ENCODE results near the gene SLC44A1. TPM values are rescaled to one million over a fixed set of nuclear protein-coding genes. Genes with fewer than 3 reads are reported as not detected.

The SLC44A1 gene
- total RNA-seq (2014; rRNA removed; shearing (Covaris generic)): 46.1 and 55.4 TPM in 2 replicates

DNA sequence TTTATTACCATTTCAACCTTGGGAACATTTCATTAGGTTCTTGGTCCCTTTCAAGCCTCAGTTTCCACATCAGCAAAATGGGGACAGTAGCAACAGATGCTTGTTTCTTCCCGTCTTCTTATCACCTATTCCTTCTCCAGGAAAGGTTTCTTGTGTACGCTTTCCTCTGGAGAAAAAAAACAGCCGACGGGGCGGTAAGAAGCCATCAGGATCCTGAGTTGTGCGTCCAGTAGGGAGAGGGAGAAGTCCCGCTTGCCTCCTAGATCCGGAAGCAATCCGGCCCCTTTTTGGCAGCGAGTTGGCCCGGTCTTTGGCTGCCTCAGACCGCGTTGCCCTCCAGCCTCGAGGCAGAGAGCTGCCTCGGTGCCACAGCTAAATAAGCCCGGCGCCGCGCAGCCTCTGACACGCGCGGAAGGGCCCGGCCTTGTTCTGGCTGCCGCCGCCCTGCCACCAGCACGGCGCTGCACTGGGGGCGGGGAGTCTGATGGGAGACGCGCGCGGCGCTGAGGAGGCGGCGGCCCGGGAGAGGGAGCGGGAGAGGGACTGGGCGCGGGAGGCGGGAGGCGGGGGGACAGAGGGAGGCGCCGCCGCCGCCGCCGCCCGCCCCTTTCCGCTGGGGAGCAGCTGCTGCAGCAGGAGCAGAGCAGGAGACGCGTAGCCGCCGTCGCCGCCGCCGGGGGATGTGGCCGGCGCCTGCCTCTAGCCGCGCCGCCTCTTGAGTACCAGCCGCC is at the start of gene SLC44A1:
Gene SLC44A1, plus strand, starts transcription at position 649 of the 731 bp plus-strand sequence. CDS start 218 bp downstream, outside the sequence.
- DNase-seq (ENCODE audit: low read depth): peak; percentile 96

DNA sequence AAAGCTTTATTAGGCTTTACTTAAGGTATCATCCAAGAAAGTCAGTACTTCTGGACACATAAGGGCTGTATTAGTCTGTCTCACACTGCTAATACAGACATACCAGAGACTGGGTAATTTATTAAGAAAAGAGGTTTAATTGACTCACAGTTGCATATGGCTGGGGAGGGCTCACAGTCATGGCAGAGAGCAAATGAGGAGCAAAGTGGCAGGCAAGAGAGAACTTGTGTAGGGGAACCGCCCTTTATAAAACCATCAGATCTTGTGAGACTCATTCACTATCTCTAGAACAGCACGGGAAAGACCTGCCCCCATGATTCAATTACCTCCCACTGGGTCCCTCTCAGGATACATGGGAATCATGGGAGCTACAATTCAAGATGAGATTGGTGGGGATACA is 49.2 kb upstream of the SLC44A1 start:
- DNase-seq (ENCODE audit: low read depth): no peak

DNA sequence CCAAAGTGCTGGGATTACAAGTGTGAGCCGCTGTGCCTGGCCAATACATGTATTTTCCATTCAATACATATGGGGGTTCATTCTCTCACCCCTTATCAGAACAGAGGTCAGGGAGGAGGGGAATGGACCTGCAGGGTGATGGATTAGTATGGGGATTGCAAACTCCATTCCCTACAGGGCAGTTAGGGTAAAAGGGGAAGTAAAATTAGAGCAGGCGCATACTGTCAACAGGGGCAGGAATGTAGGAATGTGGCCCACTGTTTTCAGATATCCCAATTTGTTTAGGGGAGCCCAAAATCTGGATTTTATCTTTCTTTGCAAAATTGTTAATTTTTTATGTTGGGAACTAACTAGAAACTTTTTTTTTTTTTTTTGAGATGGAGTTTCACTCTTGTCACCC is 46.4 kb upstream of the SLC44A1 start:
- DNase-seq (ENCODE audit: low read depth): no peak

DNA sequence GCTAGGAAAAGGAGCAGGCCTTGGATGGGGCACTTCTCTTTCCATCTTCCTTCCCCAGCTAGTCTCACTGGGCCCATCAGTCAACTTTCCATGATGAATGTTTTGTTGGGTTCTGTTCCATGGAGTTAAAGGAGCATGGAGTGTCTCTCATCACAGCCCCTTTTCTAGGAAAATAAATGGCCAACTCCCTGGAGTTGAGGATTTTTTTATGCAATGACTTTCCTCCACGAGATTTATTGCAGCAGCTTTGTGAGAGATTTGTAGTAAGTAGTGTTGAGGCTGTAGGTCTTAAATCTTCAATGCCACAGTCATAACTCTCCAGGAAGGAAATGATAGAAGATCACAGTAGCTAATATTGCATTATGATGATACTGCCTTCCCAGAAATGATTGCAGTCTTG is 45.6 kb upstream of the SLC44A1 start:
- no peak for DNase-seq (ENCODE audit: low read depth)

DNA sequence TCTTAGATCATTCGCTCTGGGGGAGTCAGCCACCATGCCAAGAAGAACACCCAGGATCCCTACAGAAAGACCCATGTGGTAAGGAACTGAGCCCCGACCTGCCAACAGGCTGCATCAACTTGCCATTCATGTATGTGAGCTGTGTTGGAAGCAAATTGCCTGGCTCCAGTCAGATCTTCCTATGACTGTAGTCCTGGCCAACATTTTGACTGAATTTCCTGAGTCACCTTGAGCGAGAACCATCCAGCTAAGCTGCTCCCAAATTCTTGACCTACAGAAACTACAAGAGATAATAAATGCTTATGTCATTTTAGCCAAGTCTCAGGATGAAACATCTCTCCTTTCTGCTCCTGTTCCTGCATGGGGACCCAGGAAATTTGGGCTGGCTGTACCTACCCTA is 40.0 kb upstream of the SLC44A1 start:
- no peak for DNase-seq (ENCODE audit: low read depth)

DNA sequence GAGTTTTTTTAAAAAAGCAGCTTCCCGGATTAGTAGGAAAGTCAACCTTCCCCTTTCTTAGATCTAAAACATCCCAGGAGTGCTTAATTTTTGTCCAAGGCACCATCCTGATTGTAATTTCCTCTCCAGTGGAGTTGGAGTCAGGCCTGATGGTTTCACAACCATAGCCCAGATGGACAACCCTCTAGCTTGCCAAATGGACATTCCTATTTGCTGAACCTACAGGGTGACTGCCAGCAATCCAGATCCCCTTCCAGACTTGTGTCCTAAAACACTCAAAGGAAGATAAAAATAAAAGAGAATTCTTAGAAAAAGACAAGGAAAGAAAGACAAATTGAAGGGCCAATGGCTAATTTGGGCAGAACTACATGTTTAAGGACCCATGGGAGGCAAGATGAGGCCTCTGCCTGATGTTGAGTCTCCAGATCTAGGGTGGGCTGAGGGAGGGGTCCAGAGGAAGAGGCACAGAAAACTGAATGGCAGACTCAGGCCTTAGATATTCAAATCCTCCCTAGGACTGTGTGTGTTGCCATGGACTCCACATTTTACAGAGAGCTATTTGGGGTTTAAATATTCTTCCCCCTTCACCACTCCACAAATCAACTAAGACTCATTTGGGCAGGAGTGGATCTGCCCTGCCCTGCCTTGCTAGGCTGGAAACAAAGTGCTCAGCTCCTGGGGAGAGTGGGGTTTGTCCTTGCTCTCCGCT is 38.5 kb upstream of the SLC44A1 start:
- peak; percentile 34 for DNase-seq (ENCODE audit: low read depth)

DNA sequence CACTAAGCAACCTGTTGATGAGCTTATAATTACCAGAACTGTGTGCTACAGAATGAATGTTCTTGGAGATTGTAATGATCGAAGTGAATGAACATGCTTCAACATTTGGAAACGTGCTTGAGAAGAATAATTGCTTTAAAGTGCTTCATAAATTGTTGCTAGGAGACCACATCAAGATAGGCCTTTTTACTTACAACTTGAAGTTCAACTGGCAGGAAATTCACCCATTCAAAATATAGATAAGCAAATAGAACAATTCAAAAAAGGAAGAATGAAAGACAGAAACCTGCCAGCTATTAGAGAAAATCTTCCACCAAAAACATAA is 38.0 kb upstream of the SLC44A1 start:
- DNase-seq (ENCODE audit: low read depth): no peak

DNA sequence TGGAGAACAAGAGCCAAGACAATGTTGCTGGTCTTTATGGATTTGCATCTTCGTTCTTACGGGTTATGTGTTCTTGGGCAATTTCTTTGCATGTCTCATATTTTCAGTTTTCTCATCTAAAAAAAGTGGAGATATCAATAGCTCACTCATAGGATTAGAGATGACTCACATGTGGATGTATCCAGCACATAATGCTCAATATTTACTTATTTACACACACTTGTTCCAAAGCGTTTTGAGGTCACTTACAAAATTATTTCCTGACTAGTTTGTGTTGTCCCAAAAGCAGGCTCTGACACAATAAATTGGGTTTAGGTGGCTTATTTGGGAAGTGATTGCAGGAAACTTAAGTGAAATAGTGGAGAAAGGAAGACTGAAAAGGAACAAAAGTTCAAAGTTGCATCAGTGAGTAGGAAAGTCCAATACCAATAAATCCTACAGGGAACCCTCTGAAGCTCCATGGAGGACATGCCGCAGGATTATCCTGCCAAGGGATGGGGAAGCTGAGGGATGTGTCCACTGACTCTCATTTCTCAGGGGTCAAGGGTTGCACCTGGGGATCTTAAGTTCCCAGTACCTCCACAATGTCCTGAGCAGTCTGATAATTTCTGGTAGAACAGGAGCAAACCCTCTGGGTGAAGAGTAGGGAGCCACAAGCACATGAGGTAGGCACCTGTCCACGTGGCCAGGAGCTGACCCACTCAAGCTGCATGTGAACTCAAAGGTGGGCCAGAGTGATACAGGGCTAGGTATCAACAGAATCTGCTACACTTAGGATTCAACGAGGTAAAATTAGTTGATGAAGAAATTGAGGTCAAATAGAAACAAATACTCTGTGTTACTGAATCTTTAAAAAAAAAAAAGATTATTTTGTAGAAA is 37.4 kb upstream of the SLC44A1 start:
- no peak for DNase-seq (ENCODE audit: low read depth)

DNA sequence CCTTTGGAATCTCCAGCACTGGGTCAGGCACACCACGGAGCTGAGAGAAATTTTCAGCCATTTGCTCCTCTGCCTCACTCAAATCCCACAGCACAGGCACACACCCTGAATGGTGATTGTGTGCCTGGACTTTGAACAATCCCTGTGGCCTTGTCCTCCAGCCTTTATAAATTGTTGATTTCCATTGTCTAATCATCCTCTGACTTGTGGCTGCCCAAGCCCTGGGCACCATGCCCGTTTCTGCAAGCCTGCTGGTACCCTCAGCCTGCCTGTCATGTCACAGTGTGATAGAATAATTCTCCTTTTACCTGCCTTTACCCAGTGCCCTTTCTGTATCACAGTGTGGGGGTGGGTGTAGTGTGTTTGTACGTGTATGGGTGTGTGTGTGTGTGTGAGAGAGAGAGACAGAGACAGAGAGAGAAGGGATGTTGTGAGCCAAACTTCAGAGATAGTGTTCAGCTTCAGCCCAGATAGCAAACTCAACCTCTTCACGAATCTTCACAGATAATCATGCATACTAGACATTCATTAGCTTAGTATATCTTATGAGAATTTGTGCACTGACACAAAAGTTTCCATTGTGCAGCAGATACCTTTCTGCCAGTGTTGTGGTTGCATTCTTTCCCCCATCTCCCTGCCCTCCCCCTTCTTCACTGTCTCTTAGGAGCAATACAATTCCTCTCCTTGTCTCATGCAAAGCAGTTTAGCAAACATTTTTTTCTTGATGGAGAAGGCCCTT is 27.8 kb upstream of the SLC44A1 start:
- peak; percentile 44 for DNase-seq (ENCODE audit: low read depth)

DNA sequence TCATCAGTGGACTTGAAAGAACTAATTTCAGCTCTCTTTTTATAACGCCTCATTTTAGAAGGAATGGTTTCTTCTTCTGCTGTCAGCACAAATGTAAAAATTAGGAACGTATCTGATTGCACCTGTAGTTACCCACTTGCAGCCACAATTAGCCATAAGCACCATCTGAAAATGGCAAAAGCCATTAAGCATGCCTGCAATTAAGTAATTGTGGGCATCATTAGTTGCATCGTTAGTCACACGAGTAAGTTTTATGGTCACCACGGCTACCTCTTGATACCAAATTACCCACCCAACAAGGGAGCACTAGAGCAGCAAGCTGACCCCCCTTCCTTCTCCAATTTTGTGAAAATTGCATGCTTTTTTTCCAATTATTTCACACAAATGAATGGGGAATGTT is 25.8 kb upstream of the SLC44A1 start:
- DNase-seq (ENCODE audit: low read depth): no peak

DNA sequence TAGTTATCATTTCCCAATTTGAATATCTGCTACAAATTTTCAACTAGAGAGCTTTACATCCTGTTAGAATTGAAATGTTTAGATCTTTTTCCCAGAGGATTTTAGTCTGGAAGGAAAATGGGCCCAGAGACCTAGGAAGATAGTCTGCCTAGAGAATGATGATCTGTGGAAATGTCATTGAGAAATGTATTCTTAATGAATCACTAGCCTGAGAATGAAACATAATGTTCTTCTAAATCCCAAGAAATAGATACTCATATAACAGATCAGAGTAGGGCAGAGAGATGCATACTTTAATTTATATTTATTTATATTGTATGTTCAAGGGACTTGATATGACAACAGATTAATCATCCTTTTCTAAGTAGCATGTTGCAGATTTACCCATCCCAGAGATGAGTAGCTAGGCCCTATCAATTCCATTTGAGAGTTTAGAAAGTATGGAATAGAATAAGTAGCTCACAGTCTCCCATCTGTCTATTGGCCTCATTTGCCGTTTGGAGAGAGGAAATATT is 25.1 kb upstream of the SLC44A1 start:
- no peak for DNase-seq (ENCODE audit: low read depth)

DNA sequence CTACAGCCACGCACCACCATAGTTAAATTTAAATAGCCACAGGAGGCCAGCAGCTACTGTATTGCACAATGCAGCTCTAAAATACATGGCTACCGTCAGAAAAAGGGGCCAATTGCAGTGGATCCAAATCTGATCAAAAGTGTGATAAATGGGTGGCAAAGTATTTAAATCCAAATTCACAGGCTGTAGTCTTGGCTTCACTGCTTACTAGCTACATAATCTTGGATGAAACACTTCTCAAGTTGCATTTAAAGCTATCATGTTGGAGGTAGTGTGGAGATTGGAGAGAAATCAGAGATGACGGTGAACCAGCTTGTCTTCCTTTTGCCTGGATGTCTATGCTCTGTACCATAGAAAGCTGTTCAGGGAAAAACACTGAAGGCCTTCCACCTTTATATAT is 24.0 kb upstream of the SLC44A1 start:
- no peak for DNase-seq (ENCODE audit: low read depth)

DNA sequence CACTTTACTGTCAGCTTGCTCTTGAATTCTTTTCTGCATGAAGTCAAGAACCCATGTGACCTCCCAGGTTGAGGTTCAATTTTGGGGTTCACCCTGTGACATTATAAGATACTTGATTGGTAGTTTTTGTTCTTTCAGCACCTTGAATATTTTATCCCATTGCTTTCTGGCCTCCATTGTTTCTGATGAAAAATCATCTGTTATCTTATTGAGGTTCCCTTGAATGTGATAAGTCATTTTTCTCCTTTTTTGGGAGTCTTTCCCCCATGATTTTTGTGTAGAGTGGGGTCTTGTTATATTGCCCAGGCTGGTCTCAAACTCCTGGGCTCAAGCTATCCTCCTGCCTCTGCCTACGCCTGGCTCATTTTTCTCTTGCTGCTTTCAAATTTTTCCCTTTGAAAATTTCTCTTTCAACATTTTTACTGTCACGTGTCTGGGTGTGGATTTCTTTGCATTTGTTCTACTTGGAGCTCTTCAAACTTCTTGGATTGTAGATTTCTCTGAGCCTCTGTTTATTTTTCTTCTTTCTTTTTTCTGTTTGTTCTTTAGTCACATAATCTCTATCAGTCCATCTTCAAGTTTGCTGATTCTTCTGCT is 20.8 kb upstream of the SLC44A1 start:
- DNase-seq (ENCODE audit: low read depth): no peak

DNA sequence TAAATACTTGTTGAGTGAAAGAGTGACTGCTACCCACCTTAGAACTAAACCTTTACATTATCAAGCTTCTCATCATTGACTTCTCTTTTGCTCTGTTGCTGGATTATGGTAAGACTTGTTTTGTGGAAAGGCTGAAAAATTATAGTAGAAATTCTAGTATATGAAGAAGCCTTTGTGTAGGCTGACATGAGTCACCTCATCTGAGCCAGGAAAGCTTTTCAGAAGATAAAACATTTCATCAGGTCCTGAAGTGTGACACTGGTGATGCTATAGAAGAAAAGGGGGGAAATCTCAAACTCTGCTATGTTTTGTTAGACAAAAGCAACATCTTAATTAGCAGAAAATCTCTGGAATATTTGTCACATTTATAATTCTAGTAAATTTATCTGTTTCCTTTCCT is 18.4 kb upstream of the SLC44A1 start:
- DNase-seq (ENCODE audit: low read depth): no peak

DNA sequence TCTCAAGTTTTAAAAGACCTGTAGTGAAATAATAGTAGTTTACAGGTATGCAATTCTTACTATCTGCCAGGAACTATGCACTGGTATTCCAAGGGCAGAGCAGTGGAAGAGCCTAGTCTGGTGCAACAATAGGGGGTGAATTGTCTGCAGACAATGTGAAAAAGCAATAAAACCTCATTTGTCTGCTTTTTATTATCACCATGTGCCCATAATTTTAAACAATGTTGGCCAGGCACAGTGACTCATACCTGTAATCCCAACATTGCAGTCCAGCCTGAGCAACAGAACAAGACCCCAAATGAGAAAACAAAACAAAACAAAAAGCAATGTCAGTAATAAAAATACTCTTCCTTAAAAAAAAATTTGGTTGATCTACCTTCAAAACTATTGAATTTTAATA is 12.2 kb upstream of the SLC44A1 start:
- DNase-seq (ENCODE audit: low read depth): peak; percentile 69

DNA sequence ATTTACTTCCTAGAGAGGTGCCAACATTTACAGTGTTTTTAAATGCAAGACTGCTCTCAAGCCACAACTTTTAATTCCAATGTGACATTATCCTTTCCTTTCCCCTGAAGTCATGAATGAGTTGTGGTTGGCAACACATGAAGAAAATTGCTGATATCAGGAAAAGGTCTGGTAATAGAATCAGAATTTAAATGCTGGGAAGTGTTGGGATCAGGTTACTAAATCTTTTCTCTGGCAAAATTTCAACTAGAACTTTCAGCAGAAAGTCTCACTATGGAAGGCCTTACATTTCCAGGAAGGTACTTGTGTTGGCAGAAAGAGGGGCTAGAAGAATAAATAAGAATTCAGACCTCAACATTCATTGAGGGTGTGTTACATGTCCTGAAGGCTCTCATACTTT is 10.6 kb upstream of the SLC44A1 start:
- DNase-seq (ENCODE audit: low read depth): peak; percentile 85

DNA sequence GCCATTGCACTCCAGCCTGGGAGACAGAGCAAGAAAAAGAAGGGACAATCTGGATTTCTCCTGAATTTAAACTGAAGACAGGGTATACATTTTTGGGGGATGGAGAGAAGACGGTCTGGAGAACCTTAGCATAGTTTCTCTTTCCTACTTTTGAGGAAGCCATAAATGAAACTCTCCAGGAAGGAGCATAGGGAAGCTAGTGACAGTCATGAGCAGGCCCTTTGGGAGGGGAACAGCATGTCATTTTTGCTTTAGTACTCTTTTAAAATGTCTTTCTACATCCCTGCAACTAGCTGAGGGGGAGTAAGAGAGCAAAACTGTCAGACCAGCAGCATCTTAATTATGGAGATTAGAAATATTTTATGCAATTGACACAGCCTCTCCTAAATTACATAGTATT is 8.2 kb upstream of the SLC44A1 start:
- no peak for DNase-seq (ENCODE audit: low read depth)

DNA sequence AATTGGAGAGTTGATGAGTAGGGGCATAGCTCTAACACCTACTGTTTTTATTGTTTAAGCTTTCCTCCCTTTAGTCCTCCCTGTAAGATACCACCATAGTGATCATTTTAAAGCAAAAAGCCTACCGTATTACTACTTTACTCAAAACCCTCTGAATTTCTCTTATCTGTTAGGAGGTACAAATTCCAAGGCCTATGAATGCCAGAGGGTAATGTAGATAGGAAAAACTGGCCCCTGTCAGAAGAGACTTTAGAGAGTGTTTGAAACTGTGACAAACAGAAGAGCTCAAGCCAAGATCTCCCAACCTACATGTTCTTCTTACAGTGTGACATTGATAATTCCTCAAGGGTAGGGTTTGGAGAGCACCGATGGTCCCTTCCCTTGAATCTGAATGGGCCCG is 7.2 kb upstream of the SLC44A1 start:
- DNase-seq (ENCODE audit: low read depth): no peak

DNA sequence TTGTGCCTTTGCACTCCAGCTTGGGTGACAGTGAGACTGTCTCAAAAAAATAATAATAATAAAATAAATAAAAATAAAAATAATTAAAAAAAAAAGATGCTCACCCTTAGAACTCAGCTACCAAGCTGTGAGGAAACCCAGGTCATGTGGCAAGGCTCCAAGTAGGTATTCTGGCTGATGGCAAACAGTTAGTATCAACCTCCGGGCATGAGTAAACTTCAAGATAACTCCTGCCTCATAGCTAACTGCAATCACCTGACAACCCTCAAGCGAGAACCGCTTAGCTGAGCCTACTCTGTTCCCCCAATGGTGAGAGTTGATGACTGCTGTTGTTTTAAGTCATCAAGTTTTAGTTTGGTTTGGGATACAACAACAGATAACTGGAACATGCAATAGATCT is 6.1 kb upstream of the SLC44A1 start:
- DNase-seq (ENCODE audit: low read depth): no peak

DNA sequence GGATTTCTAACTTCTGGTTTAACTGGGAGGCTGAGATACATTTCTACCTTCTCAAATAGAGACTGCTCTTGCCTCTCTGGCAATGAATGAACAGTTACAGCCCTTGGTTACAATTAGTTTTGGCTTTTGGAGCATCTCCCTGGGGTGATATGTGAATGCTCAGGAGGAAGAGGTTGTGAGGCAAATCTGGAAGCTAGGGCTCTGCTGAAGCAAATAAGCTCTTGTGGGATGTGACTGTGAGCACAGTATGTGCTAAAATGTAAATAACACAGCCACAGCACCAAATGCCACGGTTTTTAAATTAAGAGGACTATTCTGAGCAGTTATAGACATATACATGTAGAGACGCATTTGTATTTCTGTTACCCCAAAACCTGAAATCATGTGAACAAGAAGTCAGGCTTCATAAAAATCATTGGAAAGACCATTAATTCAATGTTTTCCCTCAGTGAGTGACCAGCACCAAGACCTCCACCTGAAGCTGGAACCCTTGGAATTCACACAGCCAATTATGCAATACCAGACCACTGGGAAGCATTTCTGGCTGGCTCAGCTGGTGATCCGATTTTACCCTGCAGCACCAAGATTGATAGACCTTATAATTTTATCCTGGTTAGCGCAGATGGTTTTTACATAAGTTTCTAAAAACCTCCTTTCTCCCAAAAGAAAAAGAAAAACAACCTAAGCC is 3.0 kb upstream of the SLC44A1 start:
- no peak for DNase-seq (ENCODE audit: low read depth)

DNA sequence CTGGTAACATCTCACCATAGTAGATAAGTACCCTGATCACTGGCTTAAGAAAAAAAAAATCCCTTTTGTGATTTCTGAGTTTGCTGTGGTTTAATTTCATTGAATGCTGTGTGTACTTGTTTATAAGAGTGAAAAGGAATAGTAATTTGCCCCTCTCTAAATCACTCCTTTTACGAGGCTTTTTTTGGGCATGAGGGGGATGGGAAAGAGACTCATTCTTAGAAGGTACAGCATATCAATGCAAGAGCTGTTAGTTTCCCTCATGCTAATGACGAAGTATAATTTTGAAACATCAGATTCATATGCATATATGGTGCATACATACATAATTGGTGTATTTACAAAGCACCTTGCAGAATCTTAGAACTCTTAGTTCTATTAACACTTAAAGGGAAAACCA is 2.4 kb upstream of the SLC44A1 start:
- no peak for DNase-seq (ENCODE audit: low read depth)

Measured in M059J (cell line).